H9 (cell line): ENCODE results near the gene U2AF1L4. TPM values are rescaled to one million over a fixed set of nuclear protein-coding genes. Genes with fewer than 3 reads are reported as not detected.

ENCODE experiments used
- DNase-seq: peaks from one replicate; pipeline ENCODE4 v3.0.0-alpha.2; 2017
- H2AFZ ChIP-seq: one replicate; pipeline ENCODE4 v1.6.1; 2013; ENCODE audit warnings: mild to moderate bottlenecking, low read length, control low read depth, moderate library complexity
- H2AK5ac ChIP-seq: 2 replicates; pipeline ENCODE4 v1.6.1; 2013; ENCODE audit warnings: low read length, control low read depth, mixed read lengths; ENCODE audit not compliant: insufficient read length
- H2BK120ac ChIP-seq: one replicate; pipeline ENCODE4 v1.6.1; 2013; ENCODE audit warnings: low read depth, mild to moderate bottlenecking, low read length, control low read depth, inconsistent platforms; ENCODE audit not compliant: poor library complexity, severe bottlenecking
- H2BK12ac ChIP-seq: 2 replicates; pipeline ENCODE4 v1.6.1; 2013; ENCODE audit warnings: low read length, control low read depth, mixed read lengths, low read depth; ENCODE audit not compliant: insufficient read length
- H2BK15ac ChIP-seq: 2 replicates; pipeline ENCODE4 v1.6.1; 2013; ENCODE audit warnings: low read depth, low read length, control low read depth
- H2BK20ac ChIP-seq: one replicate; pipeline ENCODE4 v1.6.1; 2013; ENCODE audit warnings: low read depth, mild to moderate bottlenecking, low read length, control low read depth, inconsistent platforms; ENCODE audit not compliant: poor library complexity, severe bottlenecking
- H2BK5ac ChIP-seq: 2 replicates; pipeline ENCODE4 v1.6.1; 2013; ENCODE audit warnings: low read length, control low read depth, mixed read lengths; ENCODE audit not compliant: insufficient read length
- H3K14ac ChIP-seq: 2 replicates; pipeline ENCODE4 v1.6.1; 2013; ENCODE audit warnings: low read length, control low read depth; ENCODE audit not compliant: insufficient read depth
- H3K18ac ChIP-seq: 2 replicates; pipeline ENCODE4 v1.6.1; 2013; ENCODE audit warnings: low read depth, mild to moderate bottlenecking, mixed read lengths, low read length, control low read depth; ENCODE audit not compliant: insufficient read length
- H3K23ac ChIP-seq: 2 replicates; pipeline ENCODE4 v1.6.1; 2013; ENCODE audit warnings: low read length, control low read depth, mixed read lengths, low read depth; ENCODE audit not compliant: insufficient read length
- H3K23me2 ChIP-seq: 2 replicates; pipeline ENCODE4 v1.6.1; 2013; ENCODE audit warnings: low read depth, mild to moderate bottlenecking, mixed read lengths, low read length, control low read depth; ENCODE audit not compliant: insufficient read length, poor library complexity, severe bottlenecking
- H3K27ac ChIP-seq: 2 replicates; pipeline ENCODE4 v1.5.1; 2013; ENCODE audit warnings: low read length, control low read depth, mixed read lengths, low read depth; ENCODE audit not compliant: insufficient read length
- H3K27me3 ChIP-seq: 2 replicates; pipeline ENCODE4 v1.6.1; 2013; ENCODE audit warnings: low read length, control low read depth, inconsistent platforms; ENCODE audit not compliant: insufficient read depth
- H3K4ac ChIP-seq: 2 replicates; pipeline ENCODE4 v1.6.1; 2013; ENCODE audit warnings: low read depth, mild to moderate bottlenecking, control low read depth, inconsistent platforms, low read length, moderate library complexity
- H3K4me1 ChIP-seq: 2 replicates; pipeline ENCODE4 v1.6.1; 2013; ENCODE audit warnings: low read length, control low read depth, inconsistent platforms; ENCODE audit not compliant: insufficient read depth
- H3K4me2 ChIP-seq: 2 replicates; pipeline ENCODE4 v1.6.1; 2013; ENCODE audit warnings: low read length, control low read depth, mixed read lengths; ENCODE audit not compliant: insufficient read length, insufficient read depth
- H3K56ac ChIP-seq: 2 replicates; pipeline ENCODE4 v1.6.1; 2013; ENCODE audit warnings: low read depth, mild to moderate bottlenecking, mixed read lengths, low read length, control low read depth; ENCODE audit not compliant: insufficient read length
- H3K79me1 ChIP-seq: 2 replicates; pipeline ENCODE4 v1.6.1; 2013; ENCODE audit warnings: low read depth, mild to moderate bottlenecking, moderate library complexity, low read length, control low read depth, inconsistent platforms; ENCODE audit not compliant: insufficient read depth, poor library complexity, severe bottlenecking
- H3K79me2 ChIP-seq: 2 replicates; pipeline ENCODE4 v1.6.1; 2013; ENCODE audit warnings: low read length, control low read depth, inconsistent platforms; ENCODE audit not compliant: insufficient read depth
- H3K9ac ChIP-seq: 2 replicates; pipeline ENCODE4 v1.6.1; 2013; ENCODE audit warnings: low read length, control low read depth, mixed read lengths; ENCODE audit not compliant: insufficient read length; ENCODE audit errors: extremely low read depth
- H3K9me3 ChIP-seq: one replicate; pipeline ENCODE4 v1.6.1; 2013; ENCODE audit warnings: low read depth, low read length, inconsistent platforms; ENCODE audit not compliant: control insufficient read depth
- H3T11ph ChIP-seq: one replicate; pipeline ENCODE4 v1.6.1; 2013; ENCODE audit warnings: mild to moderate bottlenecking, low read length, control low read depth, inconsistent platforms
- H4K20me1 ChIP-seq: one replicate; pipeline ENCODE4 v1.6.1; 2013; ENCODE audit not compliant: control insufficient read depth, insufficient read length, insufficient read depth
- H4K5ac ChIP-seq: 2 replicates; pipeline ENCODE4 v1.6.1; 2013; ENCODE audit warnings: low read depth, mild to moderate bottlenecking, mixed read lengths, low read length, control low read depth; ENCODE audit not compliant: insufficient read length
- H4K8ac ChIP-seq: replicated peaks from 2 replicates; pipeline ENCODE4 v1.6.1; 2013; ENCODE audit warnings: low read length, control low read depth, mixed read lengths, low read depth; ENCODE audit not compliant: insufficient read length
- H4K91ac ChIP-seq: 2 replicates; pipeline ENCODE4 v1.6.1; 2013; ENCODE audit warnings: low read depth, mild to moderate bottlenecking, moderate library complexity, mixed read lengths, low read length, control low read depth; ENCODE audit not compliant: insufficient read length
- H3K27ac Mint-ChIP-seq, 3 experiments: 2 replicates in 2 of 3; 3 replicates in 1 of 3; pipeline ENCODE4 v1.8.0; 2020 to 2021; ENCODE audit warnings: mixed read lengths in 3 of 3, mild to moderate bottlenecking in 1 of 3, moderate library complexity in 1 of 3
- H3K27me3 Mint-ChIP-seq: 2 replicates; pipeline ENCODE4 v1.8.0; 2021; ENCODE audit warnings: low read depth, mild to moderate bottlenecking, moderate library complexity, mixed read lengths
- H3K36me3 Mint-ChIP-seq, 3 experiments: 2 replicates in 2 of 3; 3 replicates in 1 of 3; pipeline ENCODE4 v1.8.0; 2020 to 2021; ENCODE audit warnings: low read depth in 3 of 3, mixed read lengths in 3 of 3; ENCODE audit not compliant: insufficient read depth in 1 of 3
- H3K4me1 Mint-ChIP-seq, 2 experiments: 2 replicates each; pipeline ENCODE4 v1.8.0; 2020; ENCODE audit warnings: mixed read lengths in 2 of 2
- H3K4me3 Mint-ChIP-seq, 2 experiments: 2 replicates in 1 of 2; 3 replicates in 1 of 2; pipeline ENCODE4 v1.8.0; 2020 to 2021; ENCODE audit warnings: mild to moderate bottlenecking in 2 of 2, mixed read lengths in 2 of 2, moderate library complexity in 1 of 2
- H3K9me3 Mint-ChIP-seq, 2 experiments: 2 replicates in 1 of 2; 3 replicates in 1 of 2; pipeline ENCODE4 v1.8.0; 2020; ENCODE audit warnings: mild to moderate bottlenecking in 2 of 2, mixed read lengths in 2 of 2, moderate library complexity in 1 of 2
- CTCF ChIP-seq: fragments of 200-600 bp; sonication (generic); conservative IDR thresholded peaks from 3 replicates; pipeline ENCODE4 v1.8.0; 2021; ENCODE audit warnings: antibody characterized with exemption, mild to moderate bottlenecking
- WGBS: extraction: QIAGEN DNeasy Blood & Tissue Kit; methylation state at CpG from one replicate; pipeline ENCODE4 v1.1.7; 2013; ENCODE audit warnings: missing lambda C conversion rate, low lambda C conversion rate, mixed read lengths; ENCODE audit not compliant: insufficient read length; ENCODE audit errors: extremely low coverage; 5-methylcytosine and 5-hydroxymethylcytosine counted together
- total RNA-seq: library from RNA; stranded (reverse); gene quantifications from 2 replicates; pipeline ENCODE4 v1.2.1, GENCODE V29; 2021

Gene U2AF1L4
- total RNA-seq, 1 experiment from 2014 or later: 16.8 TPM

- H3K9me3 ChIP-seq: no peaks in the 10 kb centered on the region
- no peaks in the 10 kb centered on the region; a peak in 1 of 5 replicates for H3K9me3 Mint-ChIP-seq
- H3K27me3 Mint-ChIP-seq: peaks cover 21% of the 10 kb centered on the region
- TF ChIP-seq CTCF: no peak
- no peaks in the 10 kb centered on the region for H4K20me1 ChIP-seq
- peaks cover 5% of the 10 kb centered on the region; the same call in 1 of the 2 replicates for H3K4me1 ChIP-seq
- no peak overlapping the region; a peak in 1 of 7 replicates for H3K27ac Mint-ChIP-seq
- DNase-seq: no peak
- peaks cover 9% of the 10 kb centered on the region for H3K23me2 ChIP-seq
- no peak overlapping the region for H2BK20ac ChIP-seq
- H3T11ph ChIP-seq: no peak overlapping the region
- no peak overlapping the region for H3K9ac ChIP-seq
- H3K4me1 Mint-ChIP-seq: peaks cover 36 to 44% of the 10 kb centered on the region in 2 experiments
- peaks cover 0 to 8% (median 2%) of the 10 kb centered on the region in 3 experiments; a peak in 2 of 7 replicates for H3K36me3 Mint-ChIP-seq
- H3K4me2 ChIP-seq: no peak overlapping the region
- H3K18ac ChIP-seq: no peak overlapping the region
- H4K91ac ChIP-seq: no peak overlapping the region
- no peak overlapping the region for H3K4me3 Mint-ChIP-seq
- WGBS: no CpG with 5 or more reads among the region's 16 CpGs
- H3K56ac ChIP-seq: no peak overlapping the region
- no peak overlapping the region for H2BK120ac ChIP-seq
- no peak overlapping the region for H4K8ac ChIP-seq
- H2AFZ ChIP-seq: no peak overlapping the region
- no peak overlapping the region for H2AK5ac ChIP-seq
- H3K79me2 ChIP-seq: no peaks in the 10 kb centered on the region
- no peak overlapping the region for H3K4ac ChIP-seq
- H3K23ac ChIP-seq: no peak overlapping the region
- H4K5ac ChIP-seq: no peak overlapping the region
- H2BK12ac ChIP-seq: no peak overlapping the region
- H3K27ac ChIP-seq: no peak overlapping the region
- no peak overlapping the region for H2BK5ac ChIP-seq
- H3K27me3 ChIP-seq: no peaks in the 10 kb centered on the region
- no peaks in the 10 kb centered on the region for H3K79me1 ChIP-seq
- no peak overlapping the region for H2BK15ac ChIP-seq
- H3K14ac ChIP-seq: no peak overlapping the region
Observed at GRCh38 chr19:35780058-35780457, 34.8 kb upstream of the U2AF1L4 start.
